Spleen (tissue), 7 donors: ENCODE measurements around the gene FCHO2.

Source experiments
- POLR2AphosphoS5 ChIP-seq, 3 donors: sonication (generic); formaldehyde crosslinking; IDR thresholded peaks; one replicate each; pipeline ENCODE4 v1.5.1; 2017; ENCODE audit warnings: antibody characterized with exemption in 3 of 3
- TF ChIP-seq, protein P1 (sequence below), 11 experiments: fragments of 200-600 bp in 7 of 11; fragments of 450-650 bp in 4 of 11; sonication (generic) in 4 of 11; IDR thresholded peaks in 8 of 11; conservative IDR thresholded peaks in 3 of 11; 1 replicate in 7 of 11; 2 replicates in 4 of 11; pipeline versions ENCODE4 v1.4.0 to v1.8.0; 2016 to 2021; ENCODE audit warnings: antibody characterized with exemption in 11 of 11, inconsistent platforms in 4 of 11, mild to moderate bottlenecking in 1 of 11
- donor health status: DM: no; HTN: no; CAD: no; lungs with moderate emphysema.
- donor health status: DM: no; HTN: no; CAD: no.
- donor health status: DM: no; HTN: no; CAD: no.

DNA sequence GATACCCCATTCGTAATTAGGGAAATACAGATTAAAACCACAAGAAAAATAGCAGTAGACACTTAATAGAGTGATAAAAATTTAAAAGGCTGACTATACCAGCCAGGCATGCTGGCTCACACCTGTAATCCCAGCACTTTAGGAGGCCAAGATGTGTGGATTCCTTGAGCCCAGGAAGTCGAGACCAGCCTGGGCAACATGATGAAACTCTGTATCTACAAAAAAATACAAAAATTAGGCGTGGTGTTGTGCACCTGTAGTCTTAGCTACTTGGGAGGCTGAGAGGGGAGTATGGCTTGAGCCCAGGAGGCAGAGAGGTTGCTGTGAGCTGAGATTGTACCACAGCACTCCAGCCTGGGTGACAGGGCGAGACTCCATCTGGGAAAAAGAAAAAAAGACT is 72.0 kb downstream of the FCHO2 start:
- TF ChIP-seq, protein P1, sequence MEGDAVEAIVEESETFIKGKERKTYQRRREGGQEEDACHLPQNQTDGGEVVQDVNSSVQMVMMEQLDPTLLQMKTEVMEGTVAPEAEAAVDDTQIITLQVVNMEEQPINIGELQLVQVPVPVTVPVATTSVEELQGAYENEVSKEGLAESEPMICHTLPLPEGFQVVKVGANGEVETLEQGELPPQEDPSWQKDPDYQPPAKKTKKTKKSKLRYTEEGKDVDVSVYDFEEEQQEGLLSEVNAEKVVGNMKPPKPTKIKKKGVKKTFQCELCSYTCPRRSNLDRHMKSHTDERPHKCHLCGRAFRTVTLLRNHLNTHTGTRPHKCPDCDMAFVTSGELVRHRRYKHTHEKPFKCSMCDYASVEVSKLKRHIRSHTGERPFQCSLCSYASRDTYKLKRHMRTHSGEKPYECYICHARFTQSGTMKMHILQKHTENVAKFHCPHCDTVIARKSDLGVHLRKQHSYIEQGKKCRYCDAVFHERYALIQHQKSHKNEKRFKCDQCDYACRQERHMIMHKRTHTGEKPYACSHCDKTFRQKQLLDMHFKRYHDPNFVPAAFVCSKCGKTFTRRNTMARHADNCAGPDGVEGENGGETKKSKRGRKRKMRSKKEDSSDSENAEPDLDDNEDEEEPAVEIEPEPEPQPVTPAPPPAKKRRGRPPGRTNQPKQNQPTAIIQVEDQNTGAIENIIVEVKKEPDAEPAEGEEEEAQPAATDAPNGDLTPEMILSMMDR (IDR thresholded peaks at IDR 0.05 in 8 of 11, conservative IDR thresholded peaks at IDR 0.05 in 3 of 11), result no peak
- TF ChIP-seq POLR2AphosphoS5 (IDR thresholded peaks at IDR 0.05), result no peak
